ENCODE data around the gene IL10RB. TPM values are rescaled to one million over a fixed set of nuclear protein-coding genes. Genes with fewer than 3 reads are reported as not detected.
"Not testable (repeated sequence)": the region's sequence is repeated elsewhere in the genome, so short reads cannot be mapped to it uniquely, and the experiment has no call there.

Gene IL10RB
- total and polyA plus RNA-seq, 8 donors: 11.9 to 25.1 (median 14.0) TPM

DNA sequence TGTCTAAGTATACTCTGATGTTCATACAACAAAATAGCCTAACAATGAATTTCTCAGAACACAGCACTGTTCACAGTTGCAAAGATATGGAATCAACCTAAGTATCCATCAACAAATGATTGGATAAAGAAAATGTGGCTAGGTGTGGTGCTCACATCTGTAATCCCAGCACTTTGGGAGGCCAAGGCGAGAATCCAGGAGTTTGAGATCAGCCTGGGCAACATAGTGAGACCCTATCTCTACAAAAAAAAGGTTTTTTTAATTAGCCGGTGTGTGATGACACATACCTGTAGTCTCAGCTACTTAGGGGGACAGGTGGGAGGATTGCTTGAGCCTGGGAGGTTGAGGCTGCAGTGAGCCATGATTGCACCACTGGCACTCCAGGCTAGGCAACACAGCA lies 25.8 kb upstream of the IL10RB start:
- ATAC-seq (no peak), DNase-seq (no peak), FAIRE-seq (no peak)
- WGBS, 2 donors: 93 to 96% methylated on average over 2 of the region's 2 CpGs
- Histone ChIP-seq H3K27ac (no peak overlapping the region), H3K27me3 (no peaks in the 10 kb centered on the region), H3K9me3 (no peaks in the 10 kb centered on the region), H3K4me3 (no peak overlapping the region), H3K36me3 (no peaks in the 10 kb centered on the region), H3K4me1 (no peaks in the 10 kb centered on the region)
- intact Hi-C loops (cut with DNase I): no loop called here
- TF ChIP-seq, protein P1, sequence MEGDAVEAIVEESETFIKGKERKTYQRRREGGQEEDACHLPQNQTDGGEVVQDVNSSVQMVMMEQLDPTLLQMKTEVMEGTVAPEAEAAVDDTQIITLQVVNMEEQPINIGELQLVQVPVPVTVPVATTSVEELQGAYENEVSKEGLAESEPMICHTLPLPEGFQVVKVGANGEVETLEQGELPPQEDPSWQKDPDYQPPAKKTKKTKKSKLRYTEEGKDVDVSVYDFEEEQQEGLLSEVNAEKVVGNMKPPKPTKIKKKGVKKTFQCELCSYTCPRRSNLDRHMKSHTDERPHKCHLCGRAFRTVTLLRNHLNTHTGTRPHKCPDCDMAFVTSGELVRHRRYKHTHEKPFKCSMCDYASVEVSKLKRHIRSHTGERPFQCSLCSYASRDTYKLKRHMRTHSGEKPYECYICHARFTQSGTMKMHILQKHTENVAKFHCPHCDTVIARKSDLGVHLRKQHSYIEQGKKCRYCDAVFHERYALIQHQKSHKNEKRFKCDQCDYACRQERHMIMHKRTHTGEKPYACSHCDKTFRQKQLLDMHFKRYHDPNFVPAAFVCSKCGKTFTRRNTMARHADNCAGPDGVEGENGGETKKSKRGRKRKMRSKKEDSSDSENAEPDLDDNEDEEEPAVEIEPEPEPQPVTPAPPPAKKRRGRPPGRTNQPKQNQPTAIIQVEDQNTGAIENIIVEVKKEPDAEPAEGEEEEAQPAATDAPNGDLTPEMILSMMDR (IDR thresholded peaks at IDR 0.05): no peak

DNA sequence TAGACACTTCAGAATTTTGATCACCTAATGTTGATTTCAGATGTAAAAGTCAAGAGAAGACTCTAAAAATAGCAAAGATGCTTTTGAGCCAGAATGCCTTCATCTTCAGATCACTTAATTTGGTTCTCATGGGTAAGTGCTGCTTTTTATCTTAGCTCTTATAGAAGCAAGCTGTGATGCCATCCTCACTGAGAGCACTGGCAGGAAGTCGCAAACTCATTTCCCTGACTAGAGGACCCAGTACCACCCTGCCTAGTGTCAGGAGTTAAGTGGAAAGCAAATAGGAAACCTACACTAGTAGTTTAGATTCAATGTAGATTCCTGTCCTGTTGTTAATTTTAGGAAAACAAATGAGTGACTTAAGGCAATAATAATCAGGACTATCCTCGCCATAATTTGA lies 24.3 kb upstream of the IL10RB start:
- Histone ChIP-seq H3K27me3 (no peaks in the 10 kb centered on the region), H3K9me3 (no peaks in the 10 kb centered on the region), H3K4me3 (no peak overlapping the region), H3K4me1 (no peaks in the 10 kb centered on the region), H3K27ac (no peak overlapping the region), H3K36me3 (peaks cover 0 to 3% (median 0%) of the 10 kb centered on the region in 3 donors)
- DNase-seq (no peak), ATAC-seq (no peak), FAIRE-seq (no peak)
- intact Hi-C loops (cut with DNase I): no loop called here
- TF ChIP-seq, protein P1 (IDR thresholded peaks at IDR 0.05): no peak
- 92 to 93% methylated on average over 2 of the region's 2 CpGs for WGBS, 2 donors

DNA sequence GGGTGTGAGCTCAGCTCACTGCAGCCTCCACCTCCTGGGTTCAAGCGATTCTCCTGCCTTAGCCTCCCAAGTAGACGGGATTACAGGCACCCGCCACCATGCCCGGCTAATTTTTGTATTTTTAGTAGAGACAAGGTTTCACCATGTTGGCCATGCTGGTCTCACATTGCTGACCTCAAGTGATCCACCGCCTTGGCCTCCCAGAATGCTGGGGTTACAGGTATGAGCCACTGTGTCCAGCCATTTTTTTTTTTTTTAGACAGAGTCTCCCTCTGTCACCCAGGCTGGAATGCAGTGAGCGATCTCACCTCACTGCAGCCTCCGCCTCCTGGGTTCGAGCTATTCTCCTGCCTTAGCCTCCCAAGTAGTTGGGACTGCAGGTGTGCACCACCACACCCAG lies 23.3 kb upstream of the IL10RB start:
- H3K4me3 ChIP-seq; H3K27ac ChIP-seq; H3K9me3 ChIP-seq; intact Hi-C loops (cut with DNase I); ATAC-seq; H3K36me3 ChIP-seq; H3K27me3 ChIP-seq; DNase-seq; FAIRE-seq; H3K4me1 ChIP-seq: not testable (repeated sequence)
- 98 to 99% methylated on average over 8 of the region's 8 CpGs for WGBS, 2 donors

DNA sequence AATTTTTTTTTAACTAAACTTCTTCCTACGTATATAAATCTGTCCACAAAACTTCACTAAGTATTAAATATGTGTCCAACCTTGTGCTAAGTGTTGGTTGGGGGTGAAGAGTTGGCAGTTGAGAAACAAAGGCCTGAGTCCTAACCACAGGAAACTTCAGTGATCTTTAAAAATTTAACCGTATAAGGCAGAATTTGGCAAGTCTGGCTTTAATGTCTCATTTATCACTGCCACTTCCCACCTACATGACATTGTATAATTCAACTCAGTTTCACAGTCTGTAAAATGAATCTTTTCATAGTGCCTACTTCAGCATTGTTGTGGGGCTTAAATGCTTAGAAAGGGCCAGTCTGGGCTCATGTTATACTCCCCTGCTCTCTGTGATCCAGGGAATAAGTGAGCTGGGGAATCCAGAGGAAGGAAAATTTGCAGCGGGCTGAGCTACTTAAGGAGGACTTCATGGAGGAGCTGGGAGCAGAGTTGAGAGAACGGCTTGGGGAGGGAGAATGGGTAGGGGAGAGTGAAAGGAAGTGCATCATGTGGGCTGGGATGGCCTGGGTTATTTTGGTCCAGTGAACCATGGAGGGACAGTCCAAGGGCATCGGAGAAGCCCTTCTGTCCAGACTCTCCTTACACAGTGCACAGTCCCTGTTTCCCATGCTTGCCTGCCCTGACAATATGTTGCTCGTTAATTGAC lies 21.9 kb upstream of the IL10RB start:
- Histone ChIP-seq H3K9me3 (no peaks in the 10 kb centered on the region), H3K4me1 (no peaks in the 10 kb centered on the region), H3K36me3 (peaks cover 0 to 8% (median 4%) of the 10 kb centered on the region in 3 donors), H3K27me3 (no peaks in the 10 kb centered on the region), H3K27ac (no peak overlapping the region), H3K4me3 (no peak overlapping the region)
- WGBS, 2 donors: 86 to 89% methylated on average over 6 of the region's 6 CpGs
- FAIRE-seq (no peak), ATAC-seq (no peak), DNase-seq (no peak)
- TF ChIP-seq, protein P1 (IDR thresholded peaks at IDR 0.05): no peak
- intact Hi-C loops (cut with DNase I): no loop called here

- TF ChIP-seq, protein P1 (IDR thresholded peaks at IDR 0.05): no peak
- H3K4me3 ChIP-seq: no peak overlapping the region
- no peak for ATAC-seq
- H3K27me3 ChIP-seq: no peaks in the 10 kb centered on the region
- WGBS, 2 donors: 91 to 93% methylated on average over 2 of the region's 2 CpGs
- no peak for DNase-seq
- no peak overlapping the region for H3K27ac ChIP-seq
- H3K4me1 ChIP-seq: no peaks in the 10 kb centered on the region
- H3K9me3 ChIP-seq: no peaks in the 10 kb centered on the region
- intact Hi-C loops (cut with DNase I): no loop called here
- FAIRE-seq: no peak
- H3K36me3 ChIP-seq: peaks cover 0 to 13% (median 4%) of the 10 kb centered on the region in 3 donors
Observed at GRCh38 chr21:33244779-33245105, 21.4 kb upstream of the IL10RB start.

All from pancreas (tissue), 10 donors.